Astrocyte of the spinal cord (primary cell): ENCODE measurements around the gene CTSW.
"Not testable (repeated sequence)": the region's sequence is repeated elsewhere in the genome, so short reads cannot be mapped to it uniquely, and the experiment has no call there.

Source experiments
- DNase-seq: peaks from one replicate; pipeline ENCODE4 v3.0.0; 2011; ENCODE audit warnings: low read depth, low spot score
- H3K4me3 ChIP-seq: 2 replicates; pipeline ENCODE4 v1.5.1; 2011; ENCODE audit warnings: low read depth, mild to moderate bottlenecking, low read length, moderate library complexity
- CTCF ChIP-seq: IDR thresholded peaks from 2 replicates; pipeline ENCODE4 v1.5.1; 2012; ENCODE audit warnings: low read depth, mild to moderate bottlenecking, low read length, inconsistent platforms
- in situ Hi-C: cut with HindIII; loops from 2 replicates; pipeline ENCODE4 v1.10.0; 2017; ENCODE audit warnings: low sequenced_read_pairs

The CTSW gene

GRCh38 chr11:65847746-65848145 is 31.9 kb upstream of the CTSW start:
- DNase-seq: no peak
- H3K4me3 ChIP-seq: no peak overlapping the region
- in situ Hi-C loops: no loop called here
- no peak for TF ChIP-seq CTCF

DNA sequence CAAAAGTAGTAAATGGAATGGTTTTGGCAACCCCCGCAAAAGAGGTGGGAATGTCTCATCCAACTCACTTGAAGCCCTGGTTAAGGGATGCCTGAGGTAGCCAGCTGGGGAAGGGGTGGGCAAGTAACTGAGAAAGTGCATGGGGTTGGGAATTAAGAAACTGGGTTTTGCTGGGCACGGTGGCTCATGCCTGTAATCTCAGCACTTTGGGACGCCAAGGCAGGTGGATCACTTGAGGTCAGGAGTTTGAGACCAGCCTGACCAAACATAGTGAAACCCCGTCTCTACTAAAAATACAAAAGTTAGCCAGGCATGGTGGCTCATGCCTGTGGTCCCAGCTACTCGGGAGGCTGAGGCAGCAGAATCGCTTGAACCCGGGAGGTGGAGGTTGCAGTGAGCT is 30.9 kb upstream of the CTSW start:
- DNase-seq, in situ Hi-C loops: not testable (repeated sequence)

GRCh38 chr11:65849366-65849765 is 30.3 kb upstream of the CTSW start:
- in situ Hi-C loops: no loop called here
- no peak for DNase-seq
- no peak for TF ChIP-seq CTCF
- no peak overlapping the region for H3K4me3 ChIP-seq

More for the DNA sequence above, 30.9 kb upstream of the CTSW start:
- H3K4me3 ChIP-seq: not testable (repeated sequence)

GRCh38 chr11:65849771-65850216 is 29.8 kb upstream of the CTSW start:
- TF ChIP-seq CTCF: no peak
- no peak for DNase-seq
- in situ Hi-C loops: no loop called here
- no peak overlapping the region for H3K4me3 ChIP-seq

DNA sequence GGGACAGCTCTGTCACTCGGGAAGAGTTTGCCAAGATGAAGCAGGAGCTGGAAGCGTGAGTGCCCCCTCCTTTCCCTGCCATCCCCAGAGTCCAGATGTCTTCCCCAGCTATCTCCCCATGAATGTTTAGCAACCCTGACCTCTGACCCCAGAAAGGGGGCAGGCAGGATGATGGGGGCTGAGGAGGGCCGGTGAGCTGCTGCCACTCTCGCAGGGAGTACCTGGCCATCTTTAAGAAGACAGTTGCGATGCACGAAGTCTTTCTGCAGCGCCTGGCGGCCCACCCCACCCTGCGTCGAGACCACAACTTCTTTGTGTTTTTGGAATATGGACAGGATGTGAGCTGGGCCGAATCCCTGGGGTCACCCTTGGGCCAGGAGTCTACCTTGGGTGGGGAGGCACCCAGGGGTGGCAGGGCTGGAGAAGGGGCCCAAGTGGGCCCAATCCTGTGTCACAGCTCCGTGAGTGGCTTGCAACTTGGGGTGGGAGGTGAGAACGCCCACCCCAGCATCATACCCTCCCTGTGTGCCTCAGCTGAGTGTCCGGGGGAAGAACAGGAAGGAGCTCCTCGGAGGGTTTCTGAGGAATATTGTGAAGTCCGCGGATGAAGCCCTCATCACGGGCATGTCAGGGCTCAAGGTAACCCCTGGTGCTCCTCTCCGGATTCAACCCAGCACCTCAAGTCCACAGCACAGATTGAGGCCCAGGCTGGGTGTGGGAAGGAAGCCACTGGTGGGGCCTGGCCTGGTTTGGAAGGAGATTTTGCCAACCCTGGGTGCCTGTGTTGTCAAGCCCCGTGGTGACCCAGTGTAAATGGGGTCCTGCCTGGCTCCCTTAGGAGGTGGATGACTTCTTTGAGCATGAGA is 29.2 kb upstream of the CTSW start:
- no peak overlapping the region for H3K4me3 ChIP-seq
- no peak for DNase-seq
- no peak for TF ChIP-seq CTCF
- in situ Hi-C loops: no loop called here

DNA sequence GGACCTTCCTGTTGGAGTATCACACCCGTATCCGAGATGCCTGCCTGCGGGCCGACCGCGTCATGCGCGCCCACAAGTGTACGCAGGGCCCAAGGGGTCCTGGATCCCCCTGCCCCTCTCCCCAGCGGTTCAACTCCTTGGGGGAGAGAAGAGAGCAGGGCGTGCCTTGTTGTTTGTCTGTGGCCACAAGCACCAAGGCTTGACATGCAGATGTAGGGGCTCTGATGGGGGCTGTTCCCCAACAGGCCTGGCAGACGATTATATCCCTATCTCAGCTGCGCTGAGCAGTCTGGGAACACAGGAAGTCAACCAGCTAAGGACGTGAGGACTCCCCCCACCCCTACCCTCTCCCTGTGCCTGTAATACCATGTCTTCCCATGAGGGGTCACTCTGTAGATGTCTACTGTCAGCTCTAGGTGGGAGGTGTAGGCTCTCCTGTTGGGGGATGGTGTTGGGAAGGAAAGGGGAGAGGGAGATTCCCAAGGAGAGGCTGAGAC is 28.5 kb upstream of the CTSW start:
- in situ Hi-C loops: no loop called here
- peak; percentile 58 for TF ChIP-seq CTCF
- DNase-seq: no peak
- H3K4me3 ChIP-seq: no peak overlapping the region

GRCh38 chr11:65851811-65852507 is 27.7 kb upstream of the CTSW start:
- no peak for TF ChIP-seq CTCF
- DNase-seq: no peak
- in situ Hi-C loops: no loop called here
- H3K4me3 ChIP-seq: no peak overlapping the region
